HG03196 (cell line): ENCODE data around the gene KLHL3.

ENCODE experiments used
- ATAC-seq: cut with Tn5 transposase; IDR thresholded peaks from one replicate; pipeline ENCODE4 v1.9.1; 2021; ENCODE audit not compliant: unreplicated experiment

Gene KLHL3

GRCh38 chr5:137710086-137710485, 25.8 kb downstream of the KLHL3 start:
- no peak for ATAC-seq

- no peak for ATAC-seq
Measured at GRCh38 chr5:137708796-137709559, 26.9 kb downstream of the KLHL3 start.

- ATAC-seq, result no peak
Measured at GRCh38 chr5:137708062-137708461, 27.8 kb downstream of the KLHL3 start.

- ATAC-seq, result no peak
Measured at GRCh38 chr5:137706841-137707240, 29.0 kb downstream of the KLHL3 start.

GRCh38 chr5:137705106-137705505, 30.8 kb downstream of the KLHL3 start:
- no peak for ATAC-seq

- ATAC-seq, result no peak
Measured at GRCh38 chr5:137703565-137703964, 32.3 kb downstream of the KLHL3 start.

GRCh38 chr5:137700282-137700680, 35.6 kb downstream of the KLHL3 start:
- no peak for ATAC-seq

GRCh38 chr5:137699336-137700281, 36.3 kb downstream of the KLHL3 start:
- no peak for ATAC-seq

GRCh38 chr5:137696481-137696880, 39.4 kb downstream of the KLHL3 start:
- ATAC-seq, result no peak

- ATAC-seq, result no peak
Measured at GRCh38 chr5:137695651-137696428, 40.0 kb downstream of the KLHL3 start.

GRCh38 chr5:137693951-137694721, 41.8 kb downstream of the KLHL3 start:
- no peak for ATAC-seq

GRCh38 chr5:137693307-137693950, 42.5 kb downstream of the KLHL3 start:
- no peak for ATAC-seq

- no peak for ATAC-seq
Measured at GRCh38 chr5:137689306-137689705, 46.6 kb downstream of the KLHL3 start.

- ATAC-seq, result no peak
Measured at GRCh38 chr5:137688210-137688840, 47.6 kb downstream of the KLHL3 start.

- no peak for ATAC-seq
Measured at GRCh38 chr5:137684761-137685160, 51.1 kb downstream of the KLHL3 start.

GRCh38 chr5:137681191-137681590, 54.7 kb downstream of the KLHL3 start:
- no peak for ATAC-seq

GRCh38 chr5:137679910-137680309, 56.0 kb downstream of the KLHL3 start:
- ATAC-seq, result no peak

GRCh38 chr5:137679195-137679594, 56.7 kb downstream of the KLHL3 start:
- ATAC-seq, result no peak

- no peak for ATAC-seq
Measured at GRCh38 chr5:137672881-137673280, 63.0 kb downstream of the KLHL3 start.

GRCh38 chr5:137672001-137672400, 63.9 kb downstream of the KLHL3 start:
- ATAC-seq, result no peak
